ENCODE data around the gene CHCHD6.

The CHCHD6 gene

GRCh38 chr3:126979046-126979628 is 275.1 kb downstream of the CHCHD6 start:
- no peak for DNase-seq (ENCODE audit: low spot score)

DNA sequence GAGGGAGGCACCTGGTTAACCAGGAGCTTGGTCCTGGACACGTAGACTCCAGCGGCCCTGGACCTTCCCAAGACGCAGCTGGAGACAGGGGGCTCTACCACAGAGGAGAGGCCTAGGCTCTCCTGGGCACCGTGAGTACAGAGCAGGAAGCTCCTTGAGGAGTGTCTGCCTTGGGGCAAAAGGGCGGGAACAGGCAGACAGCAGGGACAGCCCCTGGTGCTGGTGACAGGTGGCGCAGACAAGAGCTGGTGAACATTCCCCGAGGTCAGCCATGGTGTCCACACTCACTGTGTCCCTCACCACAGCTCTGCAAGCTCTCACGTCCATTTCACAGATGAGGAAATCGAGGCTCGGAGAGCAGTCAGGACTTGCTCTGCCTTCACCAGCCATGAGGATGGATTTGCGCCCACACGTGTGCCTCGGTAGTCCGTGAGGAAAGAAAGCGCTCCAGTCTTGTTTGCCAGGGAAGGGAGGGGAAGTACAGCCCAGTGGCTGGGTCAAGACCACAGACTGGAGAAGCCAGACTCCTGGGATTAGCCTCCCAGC is 276.3 kb downstream of the CHCHD6 start:
- DNase-seq (ENCODE audit: low spot score), result no peak

GRCh38 chr3:126982126-126982470 is 278.1 kb downstream of the CHCHD6 start:
- DNase-seq (ENCODE audit: low spot score), result no peak

DNA sequence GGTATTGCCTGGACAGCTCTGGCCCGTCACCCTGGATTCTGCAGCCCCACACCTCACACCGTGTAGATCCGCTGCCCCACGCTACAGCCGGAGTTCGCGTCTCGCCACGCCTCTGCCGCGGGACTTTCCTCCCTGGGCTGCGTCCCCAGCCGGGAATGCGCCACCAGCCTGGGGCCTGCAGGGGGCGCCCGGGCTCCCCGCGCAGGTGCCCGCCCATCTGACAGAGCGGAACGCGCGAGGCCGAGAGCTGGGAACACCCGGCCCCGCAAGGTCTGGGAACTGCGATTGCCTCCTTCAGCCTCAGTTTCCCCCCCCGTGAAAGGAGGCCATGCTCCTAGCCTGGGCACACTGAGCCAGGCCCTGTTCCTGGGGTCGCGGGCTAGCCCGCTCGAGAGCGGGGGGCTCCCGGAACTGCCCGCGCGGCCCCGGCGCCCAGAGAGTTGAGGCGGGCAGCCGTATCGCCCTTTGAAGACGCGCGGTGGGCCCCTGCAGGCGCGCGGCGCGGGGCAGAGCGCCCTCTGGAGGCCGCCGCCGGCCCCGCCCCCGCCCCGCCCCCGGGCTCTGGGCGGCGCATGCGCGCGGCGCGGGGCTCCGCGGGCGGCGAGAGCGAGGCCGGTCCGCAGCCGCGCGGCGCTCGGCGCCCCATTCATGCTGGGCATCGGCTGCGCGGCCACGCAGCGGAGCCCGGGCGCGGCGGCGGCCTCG is 278.6 kb downstream of the CHCHD6 start, which contains the start of gene PLXNA1:
Gene PLXNA1 (plus strand): TSS at position 645 of the 705 bp plus-strand sequence. CDS start 5,479 bp downstream, outside the sequence.
- peak; percentile 98 for DNase-seq (ENCODE audit: low spot score)

GRCh38 chr3:126983276-126983652 is 279.2 kb downstream of the CHCHD6 start:
- peak; percentile 82 for DNase-seq (ENCODE audit: low spot score)

DNA sequence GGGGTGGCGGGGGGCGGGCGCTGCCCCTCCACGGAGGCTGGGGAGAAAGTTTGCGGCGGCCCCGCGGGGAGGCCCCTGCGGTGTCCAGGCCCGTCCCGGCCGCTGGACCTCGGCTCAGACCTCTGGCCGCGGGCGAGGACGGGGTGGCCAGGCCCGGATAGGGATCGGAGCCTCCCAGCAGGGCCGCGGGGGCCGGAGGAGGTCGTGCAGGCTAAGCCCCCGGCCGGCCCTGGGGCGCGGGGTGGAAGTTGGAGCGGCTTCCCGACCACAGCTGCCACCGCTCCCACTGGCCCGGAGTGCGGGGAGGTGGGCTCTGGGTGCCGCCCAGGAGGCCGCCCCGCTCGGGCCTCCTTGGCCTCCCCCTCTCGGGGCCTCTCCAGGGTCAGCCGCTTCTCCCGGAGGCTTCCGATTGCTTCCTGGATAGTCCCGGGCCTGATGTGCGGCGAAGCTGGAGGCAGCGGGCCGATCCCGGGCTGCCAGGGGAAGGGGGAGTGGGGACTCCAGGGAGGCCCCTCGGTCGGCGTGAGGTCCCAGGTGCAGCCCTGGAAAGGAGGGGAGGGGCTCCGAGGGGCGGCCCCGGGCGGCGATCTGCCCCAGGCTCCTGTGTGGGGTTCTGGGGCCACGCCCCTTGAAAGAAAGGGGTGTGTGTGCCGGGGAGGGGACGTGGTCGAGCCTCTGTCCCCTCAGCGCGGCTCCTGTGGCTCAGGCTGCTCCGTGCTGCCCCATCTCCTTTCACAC is 279.8 kb downstream of the CHCHD6 start:
- peak; percentile 72 for DNase-seq (ENCODE audit: low spot score)

DNA sequence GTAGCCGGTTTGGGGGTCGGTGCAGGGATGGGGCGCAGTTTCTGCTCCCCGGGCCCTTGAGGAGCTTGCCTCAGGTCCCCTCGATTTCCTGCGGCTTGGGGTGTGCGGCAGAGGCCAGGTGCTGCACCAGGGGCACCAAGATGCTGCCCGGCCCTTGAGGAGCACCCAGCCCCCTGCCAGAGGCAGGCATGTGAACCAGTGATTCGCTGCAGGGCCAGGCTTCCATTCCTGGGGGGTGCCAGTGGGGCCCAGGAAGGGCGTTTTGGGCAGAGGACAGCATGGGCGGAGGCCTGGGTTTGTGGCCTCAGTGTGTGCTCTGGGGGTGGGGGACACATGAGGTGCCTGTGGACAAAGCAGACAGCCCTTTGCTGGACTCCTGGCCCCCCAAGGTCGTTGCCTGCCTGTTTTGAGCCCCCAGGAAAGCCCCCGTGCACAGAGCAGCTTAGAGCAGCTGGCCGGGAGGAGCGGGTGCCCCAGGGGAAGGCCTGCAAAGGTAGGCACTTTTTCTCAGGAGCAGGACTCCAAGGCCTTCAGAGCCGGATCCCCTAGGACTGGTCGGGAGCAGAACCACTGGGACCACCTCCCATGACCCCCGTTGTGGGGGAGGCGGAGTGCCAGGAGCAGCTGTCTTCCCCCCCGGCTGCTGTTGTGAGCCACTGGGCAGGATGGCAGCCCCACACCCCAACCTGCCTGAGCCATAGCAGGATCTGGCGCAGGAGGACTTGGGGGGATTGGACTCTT is 280.5 kb downstream of the CHCHD6 start:
- DNase-seq (ENCODE audit: low spot score), result peak; percentile 47

GRCh38 chr3:126985132-126985985 is 281.3 kb downstream of the CHCHD6 start:
- DNase-seq (ENCODE audit: low spot score), result no peak

GRCh38 chr3:126986001-126986400 is 282.0 kb downstream of the CHCHD6 start:
- DNase-seq (ENCODE audit: low spot score), result peak; percentile 33

DNA sequence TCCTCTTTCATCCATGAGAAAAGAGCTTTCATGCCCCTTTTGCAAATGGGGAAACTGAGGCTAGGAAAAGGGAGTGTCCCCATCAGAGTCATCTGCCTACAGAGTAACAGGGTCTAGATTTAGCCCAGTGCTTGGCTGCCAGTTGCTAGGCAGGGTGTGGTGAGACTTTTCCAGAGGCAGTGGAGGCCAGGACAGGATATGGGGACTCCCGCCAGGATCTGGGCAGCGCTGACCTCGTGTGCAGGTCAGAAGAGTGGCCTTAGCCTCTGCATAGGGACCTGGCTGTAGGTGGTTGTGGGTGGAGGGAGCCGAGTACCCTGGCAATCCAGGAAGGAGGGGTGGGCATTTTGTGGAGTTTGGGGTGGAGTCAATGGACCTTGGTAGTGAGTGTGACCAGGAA is 283.1 kb downstream of the CHCHD6 start:
- DNase-seq (ENCODE audit: low spot score), result no peak

- DNase-seq (ENCODE audit: low spot score), result no peak
Measured at GRCh38 chr3:126987596-126987995, 283.6 kb downstream of the CHCHD6 start.

DNA sequence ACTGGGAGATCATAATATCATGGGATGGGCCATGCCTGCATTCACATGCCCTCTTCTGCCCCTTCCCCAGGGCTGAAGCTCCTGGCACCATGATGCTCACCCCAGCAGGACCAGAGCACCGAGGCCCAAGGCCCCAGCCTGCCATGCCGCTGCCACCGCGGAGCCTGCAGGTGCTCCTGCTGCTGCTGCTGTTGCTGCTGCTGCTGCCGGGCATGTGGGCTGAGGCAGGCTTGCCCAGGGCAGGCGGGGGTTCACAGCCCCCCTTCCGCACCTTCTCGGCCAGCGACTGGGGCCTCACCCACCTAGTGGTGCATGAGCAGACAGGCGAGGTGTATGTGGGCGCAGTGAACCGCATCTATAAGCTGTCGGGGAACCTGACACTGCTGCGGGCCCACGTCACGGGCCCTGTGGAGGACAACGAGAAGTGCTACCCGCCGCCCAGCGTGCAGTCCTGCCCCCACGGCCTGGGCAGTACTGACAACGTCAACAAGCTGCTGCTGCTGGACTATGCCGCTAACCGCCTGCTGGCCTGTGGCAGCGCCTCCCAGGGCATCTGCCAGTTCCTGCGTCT is 284.5 kb downstream of the CHCHD6 start:
- no peak for DNase-seq (ENCODE audit: low spot score)

GRCh38 chr3:126989316-126990023 is 285.4 kb downstream of the CHCHD6 start:
- DNase-seq (ENCODE audit: low spot score), result no peak

DNA sequence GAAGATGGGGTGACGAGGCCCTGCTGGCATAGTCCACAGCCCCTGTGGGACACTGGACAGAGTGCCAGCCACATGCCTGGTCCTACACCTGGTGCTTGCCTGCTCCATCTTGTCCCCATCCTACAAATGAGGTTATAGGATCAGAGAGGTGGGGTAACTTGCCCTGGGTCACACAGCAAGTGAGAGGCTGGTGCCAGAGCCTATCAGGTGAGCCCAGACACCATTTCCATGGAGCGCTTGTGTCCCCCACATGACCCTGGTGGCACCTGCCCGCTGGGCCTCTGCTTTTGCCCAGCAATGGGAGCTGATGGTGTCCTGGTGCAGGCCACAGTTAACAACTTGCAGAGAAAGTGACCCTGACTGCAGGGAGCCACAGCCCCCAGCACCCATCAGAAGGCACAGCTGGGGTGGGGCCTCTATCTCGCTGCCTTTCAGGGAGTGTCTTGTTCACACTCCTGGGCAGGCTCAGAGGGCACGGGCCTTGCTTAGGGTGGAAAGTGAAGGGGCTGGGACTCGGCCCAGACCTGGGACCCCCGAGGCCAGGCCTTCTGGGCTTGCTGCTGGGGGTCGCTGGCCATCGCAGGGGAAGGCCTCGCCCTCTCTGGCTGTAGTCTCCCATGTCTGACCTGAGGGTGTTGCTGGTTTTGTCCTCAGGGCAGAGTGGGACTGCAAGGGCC is 286.1 kb downstream of the CHCHD6 start:
- DNase-seq (ENCODE audit: low spot score), result no peak

DNA sequence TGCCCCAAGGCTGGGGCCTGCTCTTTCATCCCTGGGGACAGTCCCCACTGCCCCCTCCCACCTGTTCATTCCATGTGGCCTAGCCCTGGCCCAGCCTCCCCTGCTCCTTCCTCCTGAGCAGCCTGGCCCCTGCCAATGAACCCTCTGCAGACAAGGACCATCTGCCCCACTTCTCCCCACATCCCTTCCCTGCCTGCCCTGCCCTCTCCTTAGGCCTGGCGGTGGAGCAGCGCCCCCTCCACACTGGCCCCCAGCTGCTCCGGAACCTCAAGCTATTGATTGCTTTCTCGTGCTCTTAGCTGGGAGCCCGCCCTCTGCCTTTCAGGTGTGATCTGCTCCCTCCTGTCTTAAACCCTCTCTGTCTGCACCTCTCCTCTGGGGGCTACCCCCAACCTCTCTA is 286.9 kb downstream of the CHCHD6 start:
- no peak for DNase-seq (ENCODE audit: low spot score)

- DNase-seq (ENCODE audit: low spot score), result no peak
Measured at GRCh38 chr3:126991366-126992200, 287.5 kb downstream of the CHCHD6 start.

DNA sequence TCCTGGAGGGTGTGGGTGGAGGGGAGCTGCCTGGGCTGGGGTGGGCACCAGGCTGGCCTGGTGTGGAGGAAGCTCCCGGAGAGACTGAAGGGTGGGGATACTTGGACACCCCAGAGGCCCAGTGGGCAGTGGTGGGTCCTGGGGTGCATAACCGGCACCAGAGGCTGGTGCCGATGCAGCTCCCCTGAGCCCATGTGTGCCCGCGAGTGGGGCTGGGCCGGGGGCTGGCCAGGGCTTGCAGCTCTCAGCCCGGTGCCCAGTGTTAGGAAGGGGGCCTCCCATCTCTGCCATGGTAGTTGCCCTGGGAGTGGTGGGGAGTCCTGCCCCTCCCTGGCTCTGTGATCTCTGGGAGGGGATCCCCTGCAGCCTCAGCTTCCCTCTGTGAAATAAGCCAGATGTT is 288.2 kb downstream of the CHCHD6 start:
- no peak for DNase-seq (ENCODE audit: low spot score)

GRCh38 chr3:126992776-126993175 is 288.7 kb downstream of the CHCHD6 start:
- DNase-seq (ENCODE audit: low spot score), result no peak

DNA sequence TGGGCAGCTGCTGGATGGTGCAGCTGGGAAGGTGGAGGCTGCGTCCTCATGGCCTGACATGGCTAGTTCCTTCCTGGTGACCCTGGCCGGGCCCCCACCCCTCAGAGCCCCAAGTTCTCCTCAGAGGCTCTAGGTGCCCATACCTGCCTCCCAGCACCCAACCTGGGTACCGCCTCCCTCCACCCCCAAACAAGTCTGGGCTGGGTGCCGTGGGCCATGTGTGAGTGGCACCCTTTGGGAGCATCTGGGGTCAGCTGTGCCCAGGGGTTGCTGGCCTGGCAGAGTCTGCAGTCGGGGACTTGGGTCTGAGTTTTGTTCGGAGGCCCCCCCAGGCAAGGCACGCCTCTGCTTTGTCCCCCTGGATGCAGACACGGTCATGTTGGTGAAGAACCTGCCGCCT is 289.4 kb downstream of the CHCHD6 start:
- no peak for DNase-seq (ENCODE audit: low spot score)
